LNCAP (cell line): ENCODE measurements around the gene CYBB.

Experiments
- CTCF ChIP-seq: fragments of 450-650 bp; IDR thresholded peaks from 2 replicates; pipeline ENCODE4 v1.5.1; 2017; ENCODE audit warnings: mild to moderate bottlenecking

CYBB gene

GRCh38 chrX:37844622-37845021, 64.8 kb downstream of the CYBB start:
- TF ChIP-seq CTCF, result no peak

GRCh38 chrX:37846141-37846540, 66.3 kb downstream of the CYBB start:
- no peak for TF ChIP-seq CTCF

- TF ChIP-seq CTCF, result no peak
These were observed 66.7 kb downstream of the CYBB start for GRCh38 chrX:37846558-37846933.

- TF ChIP-seq CTCF, result no peak
These were observed 67.3 kb downstream of the CYBB start, which contains the start of gene DYNLT3 for GRCh38 chrX:37846934-37847732. TSS of gene DYNLT3 (minus strand) at chrX:37847571. CDS start at chrX:37847510, 61 bp downstream.

GRCh38 chrX:37847733-37848197, 67.9 kb downstream of the CYBB start:
- TF ChIP-seq CTCF, result no peak

- no peak for TF ChIP-seq CTCF
These were observed 74.3 kb downstream of the CYBB start for GRCh38 chrX:37854148-37854547.

GRCh38 chrX:37854748-37855147, 74.9 kb downstream of the CYBB start:
- TF ChIP-seq CTCF, result no peak

- no peak for TF ChIP-seq CTCF
These were observed 80.9 kb downstream of the CYBB start for GRCh38 chrX:37860721-37861120.
